ENCODE results near the gene ZNF8. TPM values are rescaled to one million over a fixed set of nuclear protein-coding genes. Genes with fewer than 3 reads are reported as not detected.
"Not testable (repeated sequence)": the region's sequence is repeated elsewhere in the genome, so short reads cannot be mapped to it uniquely, and the experiment has no call there.

Gene ZNF8
- total RNA-seq, 3 donors from 2014 or later: 4.2 to 10.8 (median 9.2) TPM

DNA sequence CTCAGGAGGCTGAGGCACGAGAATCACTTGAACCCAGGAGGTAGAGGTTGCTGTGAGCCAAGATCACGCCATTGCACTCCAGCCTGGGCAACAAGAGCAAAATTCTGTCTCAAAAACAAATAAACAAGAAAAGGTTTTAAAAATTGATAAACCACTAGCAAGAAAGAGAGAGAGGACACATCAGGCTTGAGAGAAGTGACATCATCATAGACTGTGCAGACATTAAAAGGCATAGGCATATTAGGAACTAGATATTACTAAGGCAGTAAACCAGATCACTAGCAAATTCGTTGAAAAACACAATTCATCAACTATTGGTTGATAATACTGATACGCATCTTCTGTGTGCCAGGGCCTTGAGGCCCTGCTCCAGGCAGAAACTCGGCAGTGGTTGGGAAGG lies 66.8 kb downstream of the ZNF8 start:
- H3K9me3 ChIP-seq: no peaks in the 10 kb centered on the region
- no peaks in the 10 kb centered on the region for H3K4me1 ChIP-seq
- H3K27ac ChIP-seq: peak overlapping the region in 1 of 2 donors; percentile 19
- H3K36me3 ChIP-seq: no peaks in the 10 kb centered on the region
- H3K27me3 ChIP-seq: no peaks in the 10 kb centered on the region
- no peak for DNase-seq (ENCODE audit: low spot score in 2 of 2)
- TF ChIP-seq, protein P1, sequence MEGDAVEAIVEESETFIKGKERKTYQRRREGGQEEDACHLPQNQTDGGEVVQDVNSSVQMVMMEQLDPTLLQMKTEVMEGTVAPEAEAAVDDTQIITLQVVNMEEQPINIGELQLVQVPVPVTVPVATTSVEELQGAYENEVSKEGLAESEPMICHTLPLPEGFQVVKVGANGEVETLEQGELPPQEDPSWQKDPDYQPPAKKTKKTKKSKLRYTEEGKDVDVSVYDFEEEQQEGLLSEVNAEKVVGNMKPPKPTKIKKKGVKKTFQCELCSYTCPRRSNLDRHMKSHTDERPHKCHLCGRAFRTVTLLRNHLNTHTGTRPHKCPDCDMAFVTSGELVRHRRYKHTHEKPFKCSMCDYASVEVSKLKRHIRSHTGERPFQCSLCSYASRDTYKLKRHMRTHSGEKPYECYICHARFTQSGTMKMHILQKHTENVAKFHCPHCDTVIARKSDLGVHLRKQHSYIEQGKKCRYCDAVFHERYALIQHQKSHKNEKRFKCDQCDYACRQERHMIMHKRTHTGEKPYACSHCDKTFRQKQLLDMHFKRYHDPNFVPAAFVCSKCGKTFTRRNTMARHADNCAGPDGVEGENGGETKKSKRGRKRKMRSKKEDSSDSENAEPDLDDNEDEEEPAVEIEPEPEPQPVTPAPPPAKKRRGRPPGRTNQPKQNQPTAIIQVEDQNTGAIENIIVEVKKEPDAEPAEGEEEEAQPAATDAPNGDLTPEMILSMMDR (IDR thresholded peaks at IDR 0.05): no peak
- TF ChIP-seq POLR2AphosphoS5 (IDR thresholded peaks at IDR 0.05) (no peak), POLR2A (IDR thresholded peaks at IDR 0.05) (no peak)
- intact Hi-C loops (cut with DNase I; ENCODE audit: low total_unique reads): no loop called here
- H3K4me3 ChIP-seq: no peak overlapping the region

DNA sequence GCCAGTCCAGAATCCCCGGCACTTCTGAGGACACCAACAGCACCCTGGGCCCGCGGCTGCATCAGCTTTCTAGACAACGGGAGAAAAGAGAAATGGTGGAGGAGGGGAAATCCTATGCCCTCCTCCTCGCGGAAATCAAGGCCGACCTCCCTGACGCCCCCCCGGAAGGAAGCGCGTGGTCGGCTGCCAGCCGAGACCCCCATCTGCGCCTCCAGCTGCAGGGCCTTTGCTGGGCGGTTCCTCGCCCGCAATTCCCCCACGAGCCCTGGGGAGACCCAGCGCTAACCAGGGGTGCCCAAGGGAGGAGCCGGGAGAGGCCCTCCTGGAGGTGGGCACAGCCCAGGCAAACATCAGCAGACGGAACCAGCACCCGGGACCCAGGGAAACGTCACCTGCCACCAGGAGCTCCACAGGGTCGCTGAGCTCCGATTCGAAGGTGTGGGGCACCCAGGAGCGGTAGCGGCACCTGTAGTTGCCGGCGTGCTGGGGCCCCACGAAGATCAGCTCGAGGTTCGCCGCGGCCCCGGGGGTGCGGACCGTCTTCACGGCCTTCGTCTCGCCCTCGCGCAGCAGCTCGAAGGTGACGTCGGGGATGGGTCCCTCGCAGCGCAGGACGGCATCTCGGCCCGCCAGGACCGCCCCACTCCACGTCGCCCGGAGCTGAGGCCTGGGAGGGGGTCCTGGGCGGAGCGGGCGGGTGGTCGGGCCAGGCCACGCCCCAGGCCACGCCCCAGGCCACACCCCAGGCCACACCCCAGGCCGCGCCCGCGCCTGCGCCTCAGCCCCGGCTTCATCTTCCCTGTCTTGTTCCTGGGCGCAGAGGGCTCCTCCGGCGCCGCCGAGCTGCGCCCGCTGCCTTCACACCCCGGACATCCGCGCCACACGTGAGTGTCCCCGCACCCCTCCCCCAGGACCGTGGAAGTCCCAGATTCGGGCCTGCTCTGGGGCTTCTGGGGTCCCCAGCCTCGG lies 68.5 kb downstream of the ZNF8 start:
- peak; percentile 42 to 62 for DNase-seq (ENCODE audit: low spot score in 2 of 2)
- Histone ChIP-seq H3K9me3 (no peaks in the 10 kb centered on the region), H3K36me3 (no peaks in the 10 kb centered on the region), H3K27ac (peak overlapping the region; percentile 86 to 93), H3K27me3 (no peaks in the 10 kb centered on the region), H3K4me1 (no peaks in the 10 kb centered on the region), H3K4me3 (peak overlapping the region; percentile 52 to 97 (median 60))
- TF ChIP-seq, protein P1 (IDR thresholded peaks at IDR 0.05): no peak
- TF ChIP-seq POLR2A (IDR thresholded peaks at IDR 0.05) (peak; percentile 15), POLR2AphosphoS5 (IDR thresholded peaks at IDR 0.05) (peak in 2 of 3 donors; percentile 52 to 72)
- intact Hi-C loops (cut with DNase I; ENCODE audit: low total_unique reads): no loop called here

DNA sequence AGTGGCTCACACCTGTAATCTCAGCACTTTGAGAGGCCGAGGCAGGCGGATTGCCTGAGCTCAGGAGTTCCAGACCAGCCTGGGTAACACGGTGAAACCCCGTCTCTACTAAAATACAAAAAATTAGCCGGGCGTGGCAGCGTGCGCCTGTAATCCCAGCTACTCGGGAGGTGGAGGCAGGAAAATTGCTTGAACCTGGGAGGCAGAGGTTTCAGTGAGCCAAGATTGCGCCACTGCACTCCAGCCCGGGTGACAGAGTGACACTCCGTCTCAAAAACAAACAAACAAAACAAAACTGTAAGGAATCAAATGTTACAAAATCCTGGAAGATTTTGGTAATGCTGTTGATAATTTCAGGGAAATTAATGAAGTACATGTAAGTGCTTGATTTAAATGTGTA lies 69.3 kb downstream of the ZNF8 start:
- H3K4me1 ChIP-seq; H3K9me3 ChIP-seq; H3K27me3 ChIP-seq; DNase-seq (ENCODE audit: low spot score in 2 of 2); H3K36me3 ChIP-seq; intact Hi-C loops (cut with DNase I; ENCODE audit: low total_unique reads): not testable (repeated sequence)
- peak overlapping the region; percentile 52 to 97 (median 60) for H3K4me3 ChIP-seq
- H3K27ac ChIP-seq: peak overlapping the region; percentile 86 to 93

DNA sequence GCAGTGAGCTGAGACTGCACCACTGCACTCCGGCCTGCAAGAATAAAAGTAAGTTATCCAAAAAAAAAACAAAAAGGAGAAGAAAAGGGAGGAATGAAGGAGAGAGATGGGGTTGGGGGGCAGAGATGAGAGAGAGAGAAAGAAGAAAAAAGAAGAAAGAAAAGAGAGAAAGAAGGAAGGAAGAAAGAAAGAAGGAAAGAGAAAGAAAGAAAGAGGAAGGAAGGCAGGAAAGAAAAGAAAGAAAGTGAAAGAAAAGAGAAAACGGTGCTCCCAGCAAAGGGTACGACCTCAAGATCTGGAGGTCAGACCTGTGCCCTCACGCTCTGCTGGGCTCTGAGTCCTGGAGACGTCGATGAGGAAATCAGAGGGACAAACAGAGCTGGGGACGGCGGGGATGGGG lies 70.8 kb downstream of the ZNF8 start:
- H3K36me3 ChIP-seq: no peaks in the 10 kb centered on the region
- no peak for DNase-seq (ENCODE audit: low spot score in 2 of 2)
- no peak for TF ChIP-seq POLR2AphosphoS5 (IDR thresholded peaks at IDR 0.05)
- TF ChIP-seq POLR2A (IDR thresholded peaks at IDR 0.05): no peak
- TF ChIP-seq, protein P1 (IDR thresholded peaks at IDR 0.05): no peak
- intact Hi-C loops (cut with DNase I; ENCODE audit: low total_unique reads): no loop called here
- no peak overlapping the region for H3K4me3 ChIP-seq
- no peak overlapping the region for H3K27ac ChIP-seq
- H3K27me3 ChIP-seq: no peaks in the 10 kb centered on the region
- H3K9me3 ChIP-seq: no peaks in the 10 kb centered on the region
- H3K4me1 ChIP-seq: no peaks in the 10 kb centered on the region

DNA sequence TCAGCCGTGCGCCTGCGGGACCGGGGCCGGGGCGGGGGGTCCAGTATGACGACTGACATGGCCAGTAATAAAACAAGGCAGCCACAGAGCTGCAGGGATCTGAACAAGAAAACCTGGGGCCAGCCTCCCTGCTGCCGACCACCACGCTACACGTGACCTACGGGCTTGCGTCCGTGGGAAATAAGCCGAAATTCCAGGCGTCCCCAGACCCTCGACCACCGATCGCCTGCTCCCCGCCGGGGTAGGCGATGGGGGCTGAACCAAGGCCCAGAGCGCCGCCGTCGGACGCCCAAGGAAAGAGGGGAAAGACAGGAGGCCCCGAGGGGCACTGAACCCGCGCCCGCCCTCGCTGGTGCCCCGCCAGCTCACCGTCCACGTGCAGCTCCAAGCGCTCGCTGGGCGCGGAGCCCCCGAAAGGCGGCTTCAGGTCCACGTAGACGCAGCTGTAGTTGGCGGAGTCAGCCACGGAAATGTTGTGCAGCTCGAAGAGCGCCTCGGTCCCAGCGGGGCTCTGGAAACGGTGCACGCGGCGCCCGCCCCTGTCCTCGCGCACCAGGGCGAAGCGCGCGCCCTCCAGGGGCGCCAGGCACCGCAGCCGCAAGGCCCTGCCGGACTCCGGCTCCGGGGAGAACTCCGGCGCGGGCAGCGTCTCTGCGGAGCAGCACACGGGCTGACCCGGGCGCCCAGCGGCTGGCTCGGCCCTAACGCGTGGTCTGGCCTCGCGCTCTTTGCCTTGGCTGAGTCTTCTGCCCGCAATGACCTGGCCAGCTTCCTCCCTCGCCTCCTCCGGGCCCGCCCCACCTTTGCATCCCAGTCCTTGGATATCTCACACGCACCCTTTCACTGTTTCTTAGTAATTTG lies 71.5 kb downstream of the ZNF8 start:
- Histone ChIP-seq H3K27ac (no peak overlapping the region), H3K4me3 (peak overlapping the region in 2 of 3 donors; percentile 7 to 28), H3K9me3 (no peaks in the 10 kb centered on the region), H3K36me3 (no peaks in the 10 kb centered on the region), H3K4me1 (no peaks in the 10 kb centered on the region), H3K27me3 (no peaks in the 10 kb centered on the region)
- DNase-seq (ENCODE audit: low spot score in 2 of 2): no peak
- intact Hi-C loops (cut with DNase I; ENCODE audit: low total_unique reads): no loop called here
- no peak for TF ChIP-seq POLR2AphosphoS5 (IDR thresholded peaks at IDR 0.05)
- TF ChIP-seq, protein P1 (IDR thresholded peaks at IDR 0.05): no peak
- no peak for TF ChIP-seq POLR2A (IDR thresholded peaks at IDR 0.05)
